GM10248 (cell line): ENCODE measurements around the gene AGAP5.

ENCODE experiments used
- CTCF ChIA-PET: fragments of 300-600 bp; sonication (Branson Sonifier 250); formaldehyde crosslinking; extraction: SDS; loops from one replicate; lab custom pipeline; 2021; ENCODE audit warnings: antibody characterized with exemption; lab: Yijun Ruan, JAX
- POLR2A ChIA-PET: fragments of 350-650 bp; sonication (Branson Sonifier 250); formaldehyde crosslinking; extraction: SDS; loops from one replicate; lab custom pipeline; 2020; ENCODE audit warnings: antibody characterized with exemption; lab: Yijun Ruan, JAX
- DNase-seq: peaks from one replicate; pipeline ENCODE4 v3.0.0; 2012; ENCODE audit errors: extremely low spot score
- CTCF ChIP-seq: IDR thresholded peaks from 2 replicates; pipeline ENCODE4 v1.5.1; 2012; ENCODE audit warnings: mild to moderate bottlenecking, low read depth; ENCODE audit errors: extremely low read depth, missing control alignments, control extremely low read depth

The AGAP5 gene

DNA sequence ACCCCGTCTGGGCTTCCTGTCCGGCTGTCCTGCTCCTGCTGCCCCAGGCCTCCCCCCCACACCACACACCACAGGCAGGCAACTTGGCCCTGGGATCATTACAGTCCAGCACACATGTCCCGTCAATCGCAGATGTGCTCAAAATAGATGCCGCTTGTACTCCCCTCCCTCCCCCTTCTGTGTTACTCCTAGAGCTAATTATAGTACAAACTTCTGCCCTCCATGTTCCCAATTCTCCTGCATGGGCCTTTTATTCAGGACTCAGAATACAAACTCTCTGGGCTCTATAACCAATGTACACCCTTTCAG, 42.0 kb downstream of the AGAP5 start, which contains the start of gene SYNPO2L:
Gene SYNPO2L (minus strand): TSS at position 40 of the 309 bp plus-strand sequence. CDS start 107 bp downstream, outside the sequence.
- no peak for DNase-seq
- ChIA-PET CTCF (interaction anchor here (2.2 kb wide), 1 partner anchor 12 kb away, joined by 9 read pairs; no protein-coding TSS in a partner anchor), POLR2A (no interaction called here)
- TF ChIP-seq CTCF: no peak

DNA sequence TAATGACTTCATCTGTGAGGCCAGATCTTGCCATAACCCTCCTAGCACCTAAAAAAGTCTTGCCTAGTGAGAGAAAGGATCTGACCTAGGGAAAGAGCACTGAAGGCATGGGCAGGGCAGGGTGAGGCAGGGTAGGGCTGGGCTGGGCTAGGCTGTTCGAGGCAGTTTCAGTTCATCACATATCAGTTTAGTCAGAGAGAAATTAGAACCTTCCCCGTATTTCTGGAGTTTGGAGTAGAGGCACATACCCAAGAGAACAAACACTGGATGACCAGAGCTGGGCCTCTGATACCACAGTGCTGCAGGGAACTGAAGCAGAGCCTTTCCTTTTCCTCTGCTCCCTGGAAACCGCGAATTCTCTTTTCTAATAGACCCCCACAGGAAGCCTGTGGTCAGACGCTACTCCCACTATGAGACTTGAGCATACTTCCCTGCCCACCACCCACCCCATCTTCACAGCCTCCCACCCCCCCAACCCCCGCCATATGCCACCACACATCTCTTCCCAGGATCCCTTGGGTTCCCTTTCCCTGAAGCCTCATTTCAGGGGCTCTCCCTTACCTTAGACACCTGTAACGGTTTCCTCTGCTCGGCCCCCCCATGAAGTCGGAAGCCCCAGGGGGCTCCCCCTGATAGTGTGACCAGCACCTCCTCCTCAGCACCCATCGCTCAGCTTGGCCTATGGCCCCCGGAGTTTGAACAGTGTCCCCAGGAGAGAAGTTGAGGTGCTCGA, 42.5 kb downstream of the AGAP5 start:
- peak; percentile 48 for DNase-seq
- TF ChIP-seq CTCF: no peak
- CTCF ChIA-PET: no interaction called here
- POLR2A ChIA-PET: no interaction called here

DNA sequence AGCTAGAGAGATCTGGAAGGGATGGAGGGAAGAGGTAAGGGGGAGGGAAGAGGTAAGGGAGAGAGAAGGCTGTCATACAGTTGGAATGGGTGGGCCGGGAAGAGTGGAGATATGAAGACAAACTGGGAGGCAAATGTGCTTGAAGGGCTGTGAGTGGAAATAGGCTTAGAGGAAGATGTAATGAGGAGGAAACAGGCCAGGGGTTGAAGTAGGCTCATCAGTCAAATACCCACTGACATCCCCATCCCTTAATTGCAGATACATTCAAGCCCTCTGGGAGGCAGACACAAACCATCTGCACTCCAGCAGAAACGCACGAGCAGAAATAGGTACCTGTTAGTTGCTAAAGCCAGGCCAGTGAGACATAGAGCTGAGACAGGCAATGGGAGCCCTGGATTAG, 44.2 kb downstream of the AGAP5 start:
- DNase-seq: peak; percentile 55
- POLR2A ChIA-PET: no interaction called here
- TF ChIP-seq CTCF: peak; percentile 36
- CTCF ChIA-PET: interaction anchor here (1.0 to 2.2 kb wide), 5 partner anchors 9 to 225 kb away, joined by 4 to 13 read pairs (median 4); no protein-coding TSS in a partner anchor

- no peak for TF ChIP-seq CTCF
- POLR2A ChIA-PET: no interaction called here
- CTCF ChIA-PET: interaction anchor here (1.2 to 2.2 kb wide), 3 partner anchors 9 to 226 kb away, joined by 4 to 13 read pairs (median 5); no protein-coding TSS in a partner anchor
- no peak for DNase-seq
Measured at GRCh38 chr10:73653195-73653594, 44.7 kb downstream of the AGAP5 start.

DNA sequence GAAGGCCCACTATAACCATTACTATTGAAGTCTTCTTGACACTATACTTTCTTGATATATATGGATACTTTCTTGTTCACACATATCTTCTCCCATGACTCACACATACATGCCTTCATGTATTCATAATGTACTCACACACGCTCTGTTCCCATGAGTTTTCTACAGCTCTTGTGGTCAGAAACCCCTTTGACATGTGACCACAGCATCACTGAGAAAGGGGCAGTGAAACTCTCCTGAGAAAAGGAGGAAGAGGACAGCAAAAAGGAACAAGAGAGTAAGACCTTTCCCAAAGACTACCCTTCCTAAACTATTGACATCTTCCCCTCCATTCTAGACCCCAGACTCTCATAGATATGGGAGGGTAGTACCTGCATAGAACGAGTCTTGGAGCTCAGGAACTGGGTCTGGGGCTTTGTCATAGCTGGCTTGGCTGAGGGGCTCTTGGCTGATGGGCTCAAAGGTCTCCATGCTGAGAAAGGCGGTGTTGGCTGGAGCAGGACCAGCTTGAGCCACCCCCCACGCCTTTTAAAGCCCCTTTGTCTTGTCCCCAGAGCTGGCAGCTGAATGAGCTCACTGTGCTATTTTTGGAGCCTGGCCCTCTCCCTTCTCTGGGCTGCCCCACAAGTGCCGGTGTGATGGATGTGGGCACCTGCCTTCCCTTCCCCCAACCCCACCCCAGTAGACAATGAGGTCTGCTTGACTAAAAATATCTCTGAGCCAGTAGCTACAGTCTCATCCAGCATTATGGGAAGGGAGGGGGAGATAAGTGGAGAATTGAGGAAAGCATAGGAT, 47.2 kb downstream of the AGAP5 start:
- DNase-seq: peak; percentile 53
- ChIA-PET POLR2A (interaction anchor here (0.6 kb wide), 1 partner anchor 8 kb away, joined by 4 read pairs; no protein-coding TSS in a partner anchor), CTCF (interaction anchor here (1.2 to 12.6 kb wide), 3 partner anchors 10 to 121 kb away, joined by 3 to 180 read pairs (median 4); partner anchors contain the start of gene MYOZ1)
- no peak for TF ChIP-seq CTCF

GRCh38 chr10:73649876-73650536, 47.9 kb downstream of the AGAP5 start:
- ChIA-PET CTCF (interaction anchor here (1.2 to 12.6 kb wide), 3 partner anchors 9 to 121 kb away, joined by 3 to 180 read pairs (median 4); partner anchors contain the start of gene MYOZ1), POLR2A (interaction anchor here (0.6 kb wide), 1 partner anchor 9 kb away, joined by 4 read pairs; no protein-coding TSS in a partner anchor)
- DNase-seq: no peak
- TF ChIP-seq CTCF: no peak
